ENCODE results near the gene LENG1.

LENG1 gene

DNA sequence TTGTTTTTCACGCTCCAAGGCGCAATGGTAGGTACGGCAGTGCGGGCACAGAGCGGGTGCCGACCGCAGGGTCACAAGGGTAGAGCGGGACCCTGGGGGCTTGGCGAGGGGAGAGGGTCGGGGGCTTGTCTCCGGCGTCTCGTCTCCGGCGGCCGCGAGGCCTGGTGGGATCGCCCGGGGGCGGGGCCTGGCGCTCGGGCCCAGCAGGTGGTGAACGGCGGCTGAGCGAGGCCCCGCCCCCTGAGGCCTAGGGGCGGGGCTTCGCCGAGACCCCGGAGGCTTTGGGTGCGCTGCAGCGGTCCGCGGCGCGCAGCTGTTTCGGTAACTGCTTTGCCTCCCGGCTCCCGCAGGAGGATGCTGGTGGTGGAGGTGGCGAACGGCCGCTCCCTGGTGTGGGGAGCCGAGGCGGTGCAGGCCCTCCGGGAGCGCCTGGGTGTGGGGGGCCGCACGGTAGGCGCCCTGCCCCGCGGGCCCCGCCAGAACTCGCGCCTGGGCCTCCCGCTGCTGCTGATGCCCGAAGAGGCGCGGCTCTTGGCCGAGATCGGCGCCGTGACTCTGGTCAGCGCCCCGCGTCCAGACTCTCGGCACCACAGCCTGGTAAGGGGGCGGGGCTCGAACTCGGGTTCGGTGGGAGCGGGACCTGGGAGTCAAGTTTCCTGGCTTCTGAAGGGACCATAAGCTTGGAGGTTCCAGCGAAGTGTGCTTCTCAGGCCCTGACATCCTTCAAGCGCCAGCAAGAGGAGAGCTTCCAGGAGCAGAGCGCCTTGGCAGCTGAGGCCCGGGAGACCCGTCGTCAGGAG, 31.7 kb upstream of the LENG1 start, which contains the start of gene TSEN34:
Gene TSEN34 (plus strand): TSS at position 298 of the 800 bp plus-strand sequence. CDS start 57 bp downstream, at position 355.
- POLR2A ChIA-PET: interaction anchor here (1.0 to 5.1 kb wide), 4 partner anchors 9 to 54 kb away, joined by 3 to 108 read pairs (median 6); partner anchors contain the start of genes CNOT3 and RPS9
- TF ChIP-seq, protein P1, sequence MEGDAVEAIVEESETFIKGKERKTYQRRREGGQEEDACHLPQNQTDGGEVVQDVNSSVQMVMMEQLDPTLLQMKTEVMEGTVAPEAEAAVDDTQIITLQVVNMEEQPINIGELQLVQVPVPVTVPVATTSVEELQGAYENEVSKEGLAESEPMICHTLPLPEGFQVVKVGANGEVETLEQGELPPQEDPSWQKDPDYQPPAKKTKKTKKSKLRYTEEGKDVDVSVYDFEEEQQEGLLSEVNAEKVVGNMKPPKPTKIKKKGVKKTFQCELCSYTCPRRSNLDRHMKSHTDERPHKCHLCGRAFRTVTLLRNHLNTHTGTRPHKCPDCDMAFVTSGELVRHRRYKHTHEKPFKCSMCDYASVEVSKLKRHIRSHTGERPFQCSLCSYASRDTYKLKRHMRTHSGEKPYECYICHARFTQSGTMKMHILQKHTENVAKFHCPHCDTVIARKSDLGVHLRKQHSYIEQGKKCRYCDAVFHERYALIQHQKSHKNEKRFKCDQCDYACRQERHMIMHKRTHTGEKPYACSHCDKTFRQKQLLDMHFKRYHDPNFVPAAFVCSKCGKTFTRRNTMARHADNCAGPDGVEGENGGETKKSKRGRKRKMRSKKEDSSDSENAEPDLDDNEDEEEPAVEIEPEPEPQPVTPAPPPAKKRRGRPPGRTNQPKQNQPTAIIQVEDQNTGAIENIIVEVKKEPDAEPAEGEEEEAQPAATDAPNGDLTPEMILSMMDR (IDR thresholded peaks at IDR 0.05; ENCODE audit: insufficient read depth, low read length, missing control alignments): no peak
- CTCF ChIA-PET: interaction anchor here (0.9 to 2.4 kb wide), 4 partner anchors 9 to 41 kb away, joined by 3 to 12 read pairs (median 4); partner anchors contain the start of gene RPS9
- H3K4me3 ChIP-seq (ENCODE audit: low read depth, low read length): peak within 1 kb of the TSS; percentile 89
- no peak for DNase-seq (ENCODE audit: low read depth, low spot score)

GRCh38 chr19:54190503-54191010, 31.0 kb upstream of the LENG1 start:
- POLR2A ChIA-PET: interaction anchor here (1.0 to 5.1 kb wide), 3 partner anchors 10 to 53 kb away, joined by 3 to 108 read pairs (median 9); partner anchors contain the start of genes CNOT3 and RPS9
- CTCF ChIA-PET: interaction anchor here (1.0 to 2.4 kb wide), 2 partner anchors 9 to 22 kb away, joined by 3 to 12 read pairs; partner anchors contain the start of gene RPS9
- H3K4me3 ChIP-seq (ENCODE audit: low read depth, low read length): peak overlapping the region; percentile 89
- DNase-seq (ENCODE audit: low read depth, low spot score): peak; percentile 95
- TF ChIP-seq, protein P1 (IDR thresholded peaks at IDR 0.05; ENCODE audit: insufficient read depth, low read length, missing control alignments): no peak

DNA sequence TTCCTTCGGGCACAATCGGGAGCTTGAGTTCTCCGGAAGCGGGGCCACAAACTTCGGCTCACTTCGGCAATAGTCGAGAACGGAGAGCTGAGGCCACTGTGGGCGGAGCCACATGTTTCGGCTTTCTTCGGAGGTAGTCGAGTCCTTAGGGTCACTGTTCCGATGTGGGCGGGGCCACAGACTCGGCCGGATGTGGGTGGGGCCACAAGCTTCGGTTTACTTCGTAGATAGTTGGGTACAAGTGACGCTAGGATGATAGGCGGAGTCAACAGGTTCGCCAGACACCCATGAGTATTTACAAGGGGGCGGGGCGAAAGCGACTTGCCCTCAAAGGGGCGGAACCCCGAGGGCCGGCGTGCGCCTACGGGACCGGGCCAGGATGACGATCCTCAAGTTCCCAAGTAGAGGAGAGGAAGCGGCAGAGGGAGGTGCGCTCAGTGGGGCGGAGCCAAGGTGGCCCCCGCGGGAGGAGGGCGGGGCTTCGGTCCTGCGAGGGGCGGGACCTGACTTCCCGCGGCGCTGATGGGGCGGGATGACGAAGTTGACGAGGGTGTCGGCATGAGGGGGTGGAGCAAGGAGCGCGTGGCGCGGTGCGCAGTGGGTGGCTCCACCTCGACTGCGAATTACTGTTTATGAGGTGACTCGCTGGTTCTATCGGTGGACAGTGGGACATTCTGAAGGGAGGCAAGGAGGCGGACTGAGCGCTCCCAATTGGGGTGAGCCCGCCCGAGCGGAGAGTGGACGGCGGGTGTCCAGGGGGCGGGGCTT, 30.4 kb upstream of the LENG1 start:
- peak overlapping the region; percentile 89 for H3K4me3 ChIP-seq (ENCODE audit: low read depth, low read length)
- ChIA-PET CTCF (interaction anchor here (0.9 to 4.3 kb wide), 12 partner anchors 9 to 76 kb away, joined by 3 to 44 read pairs (median 4); partner anchors contain the start of genes LENG1, RPS9 and TMC4), POLR2A (interaction anchor here (1.0 to 5.1 kb wide), 8 partner anchors 11 to 75 kb away, joined by 3 to 108 read pairs (median 5); partner anchors contain the start of genes CNOT3, LENG1, PRPF31 and RPS9)
- peak; percentile 100 for DNase-seq (ENCODE audit: low read depth, low spot score)
- TF ChIP-seq, protein P1 (IDR thresholded peaks at IDR 0.05; ENCODE audit: insufficient read depth, low read length, missing control alignments): no peak

DNA sequence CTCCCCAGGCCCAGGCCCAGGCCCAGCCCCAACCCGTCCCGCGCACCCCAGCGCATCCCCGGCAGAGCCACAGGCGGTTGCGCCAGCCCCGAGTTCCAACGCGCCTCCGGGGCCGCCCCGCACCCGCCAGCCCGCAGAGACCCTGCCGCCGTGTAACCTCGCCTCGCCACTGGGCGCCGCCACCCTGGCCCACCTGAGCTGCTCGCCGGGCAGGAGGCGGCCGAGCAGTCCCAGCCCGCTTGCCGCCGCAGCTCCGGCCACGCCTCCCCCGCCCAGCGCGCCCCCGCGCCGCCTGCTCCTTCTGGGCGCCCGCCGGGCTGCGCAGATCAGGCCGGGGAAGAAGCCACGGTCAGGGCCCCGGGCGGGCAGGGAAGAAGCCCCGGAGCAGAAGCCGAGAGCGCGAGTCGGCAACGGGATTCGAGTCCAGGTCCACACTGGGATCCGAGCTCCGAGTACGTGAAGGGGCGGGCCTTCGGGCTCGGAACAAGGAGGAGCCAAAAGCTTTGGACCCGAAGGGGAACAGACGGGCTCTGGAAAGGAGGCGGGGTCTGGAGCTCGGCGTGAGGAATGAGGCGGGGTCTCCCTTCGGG, 29.7 kb upstream of the LENG1 start, which contains the start of gene MBOAT7:
Gene MBOAT7 (minus strand): TSS at position 436 of the 590 bp plus-strand sequence. CDS start 1,072 bp downstream, outside the sequence.
- no peak for DNase-seq (ENCODE audit: low read depth, low spot score)
- H3K4me3 ChIP-seq (ENCODE audit: low read depth, low read length): peak within 1 kb of the TSS; percentile 89
- TF ChIP-seq, protein P1 (IDR thresholded peaks at IDR 0.05; ENCODE audit: insufficient read depth, low read length, missing control alignments): peak; percentile 18
- POLR2A ChIA-PET: interaction anchor here (0.6 to 5.1 kb wide), 7 partner anchors 11 to 74 kb away, joined by 3 to 108 read pairs (median 5); partner anchors contain the start of genes CNOT3, LENG1, PRPF31 and RPS9
- CTCF ChIA-PET: interaction anchor here (0.9 to 4.3 kb wide), 11 partner anchors 8 to 77 kb away, joined by 3 to 44 read pairs (median 4); partner anchors contain the start of genes LENG1 and TMC4

GRCh38 chr19:54188215-54188871, 28.8 kb upstream of the LENG1 start:
- TF ChIP-seq, protein P1 (IDR thresholded peaks at IDR 0.05; ENCODE audit: insufficient read depth, low read length, missing control alignments): no peak
- H3K4me3 ChIP-seq (ENCODE audit: low read depth, low read length): peak overlapping the region; percentile 78
- ChIA-PET POLR2A (interaction anchor here (0.6 to 5.1 kb wide), 5 partner anchors 12 to 51 kb away, joined by 3 to 108 read pairs (median 5); partner anchors contain the start of genes CNOT3, LENG1, RPS9 and TMC4), CTCF (interaction anchor here (1.1 to 4.3 kb wide), 7 partner anchors 8 to 44 kb away, joined by 3 to 44 read pairs (median 6); partner anchors contain the start of genes LENG1 and TMC4)
- DNase-seq (ENCODE audit: low read depth, low spot score): no peak

All from AG04449 (cell line).